GM21825 (cell line): ENCODE measurements around the gene HNRNPUL1.

Experiments
- ATAC-seq: cut with Tn5 transposase; IDR thresholded peaks from one replicate; pipeline ENCODE4 v1.9.1; 2021; ENCODE audit warnings: mild to moderate bottlenecking, moderate library complexity; ENCODE audit not compliant: unreplicated experiment

The HNRNPUL1 gene

DNA sequence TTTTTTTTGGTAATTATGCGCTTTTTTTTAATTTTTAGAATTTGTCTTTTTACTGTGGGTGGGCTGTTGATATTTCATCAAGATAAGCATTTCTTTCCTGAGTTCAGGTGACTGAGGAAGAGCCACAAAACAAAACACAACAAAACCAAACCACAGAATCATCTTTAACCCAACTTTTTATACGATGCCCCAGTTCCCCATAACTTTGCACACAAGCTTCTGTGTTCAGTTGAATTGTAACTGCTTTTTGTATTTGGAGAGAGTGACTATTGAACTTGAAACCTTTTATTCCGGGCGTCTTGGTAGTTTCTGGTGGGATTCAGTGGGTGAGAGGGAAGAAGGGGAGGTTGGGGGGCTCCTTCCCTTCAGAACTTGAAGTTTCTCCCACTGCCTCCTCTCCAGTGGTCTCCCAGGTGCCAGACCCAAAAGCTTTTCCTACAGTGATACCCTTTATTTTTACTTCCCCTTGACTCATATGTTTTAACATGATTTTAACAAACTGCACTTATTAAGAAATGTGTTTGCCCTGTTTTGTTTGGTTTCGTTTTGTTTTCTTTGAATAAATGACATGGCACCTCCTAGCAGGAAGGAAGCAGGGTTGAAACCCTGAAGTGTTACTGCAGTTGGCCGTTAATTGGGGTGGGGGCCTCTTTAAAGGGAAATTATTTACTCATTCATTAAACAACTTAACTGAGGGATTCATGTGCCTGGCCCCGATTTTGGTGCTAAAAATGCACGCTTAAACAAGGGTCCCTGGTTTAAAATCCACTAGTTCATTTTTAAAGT lies 43.1 kb downstream of the HNRNPUL1 start:
- ATAC-seq: no peak

DNA sequence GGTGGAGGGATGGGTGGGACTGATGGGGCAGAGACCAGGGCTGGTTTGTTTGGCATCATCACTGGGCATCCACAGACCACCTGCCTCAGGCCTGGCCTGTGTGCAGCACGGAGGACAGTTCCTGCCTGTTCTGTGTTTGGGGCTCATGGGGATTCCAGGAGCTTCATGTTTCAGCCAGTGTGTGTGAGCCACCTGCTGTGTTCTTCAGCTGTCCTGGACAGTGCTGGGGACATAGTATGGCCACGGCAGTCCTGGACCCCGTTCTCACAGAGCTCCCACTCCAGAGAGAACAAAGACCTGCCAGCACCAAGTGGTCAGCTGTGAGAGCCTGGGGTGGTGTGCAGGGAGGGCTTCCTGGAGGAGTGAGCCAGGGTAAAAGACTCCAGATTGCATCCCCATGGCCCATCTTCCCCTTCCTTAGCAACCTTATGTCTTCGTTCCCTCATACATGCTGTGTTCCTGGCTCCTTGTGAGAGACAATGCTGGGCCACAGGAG lies 43.8 kb downstream of the HNRNPUL1 start:
- ATAC-seq: no peak

DNA sequence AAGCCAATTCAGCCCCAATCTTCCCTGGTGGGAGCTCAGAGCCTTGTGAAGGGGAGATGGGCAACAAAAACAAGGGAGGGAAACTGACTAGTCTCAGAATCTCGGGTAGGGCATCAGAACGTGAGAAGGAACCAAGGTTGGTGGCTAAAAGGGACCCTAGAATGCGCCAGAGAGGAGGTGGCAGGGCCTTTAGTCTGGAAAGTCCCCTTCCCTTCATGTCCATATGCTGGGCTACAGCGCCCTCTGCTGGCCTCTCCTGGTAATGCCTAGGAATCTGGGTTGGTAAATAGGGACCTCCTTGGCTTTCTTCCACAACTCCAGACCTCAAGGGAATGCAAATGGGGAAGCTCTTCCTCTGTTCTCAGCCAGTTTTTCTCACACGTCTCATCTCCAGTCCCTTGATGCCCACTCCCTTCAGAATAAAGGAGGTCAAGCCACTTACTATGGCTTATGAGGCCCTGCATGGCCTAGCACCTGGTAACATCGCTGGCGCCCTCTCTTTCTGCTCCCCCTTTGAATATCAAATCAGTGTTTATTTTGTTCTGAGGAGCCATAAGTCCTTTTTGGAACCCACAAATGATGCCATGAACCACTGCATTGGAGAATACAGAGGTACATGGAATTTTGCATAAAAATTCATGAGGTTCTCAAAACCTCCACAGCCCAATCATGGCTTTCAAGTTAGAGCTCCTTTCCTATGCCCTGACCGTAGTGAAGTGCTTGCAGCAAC lies 44.4 kb downstream of the HNRNPUL1 start:
- peak; percentile 31 for ATAC-seq

DNA sequence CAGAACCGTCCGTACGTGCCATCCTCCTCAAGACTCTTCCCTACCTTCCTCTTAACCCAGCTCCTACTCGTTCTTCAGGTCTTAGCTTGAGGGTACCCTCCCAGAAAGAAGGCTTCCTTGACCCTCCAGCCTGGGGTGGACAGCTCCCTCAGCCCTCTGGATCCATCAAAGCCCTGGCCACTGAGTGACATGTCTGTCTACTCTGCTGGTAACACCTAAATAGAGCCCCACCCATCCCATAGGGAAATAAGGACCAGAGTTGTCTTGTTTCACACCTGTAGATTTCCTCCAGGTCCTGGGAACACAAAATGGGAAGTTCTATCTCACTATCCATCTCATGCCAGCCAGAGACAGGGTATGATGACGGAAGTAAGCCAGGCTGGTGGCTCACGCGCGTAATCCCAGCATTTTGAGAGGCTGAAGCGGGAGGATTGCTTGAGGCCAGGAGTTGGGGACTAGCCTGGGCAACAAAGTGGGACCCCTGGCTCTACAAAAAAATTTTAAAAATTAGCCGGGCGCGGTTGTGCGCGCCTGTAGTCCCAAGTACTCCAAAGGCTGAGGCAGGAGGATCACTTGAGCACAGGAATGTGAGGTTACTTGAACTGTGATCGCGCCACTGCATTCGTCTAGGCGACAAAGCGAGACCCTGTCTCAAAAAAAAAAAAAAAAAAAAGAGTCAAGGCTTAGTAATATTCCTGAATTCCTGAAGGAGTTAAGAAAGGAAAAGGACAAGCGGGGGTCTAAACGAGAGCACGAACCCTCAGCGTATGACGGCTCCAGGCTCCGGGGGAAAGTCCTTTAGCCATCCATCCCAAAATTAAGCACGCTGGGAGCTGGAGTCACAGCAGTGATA lies 45.2 kb downstream of the HNRNPUL1 start:
- no peak for ATAC-seq

DNA sequence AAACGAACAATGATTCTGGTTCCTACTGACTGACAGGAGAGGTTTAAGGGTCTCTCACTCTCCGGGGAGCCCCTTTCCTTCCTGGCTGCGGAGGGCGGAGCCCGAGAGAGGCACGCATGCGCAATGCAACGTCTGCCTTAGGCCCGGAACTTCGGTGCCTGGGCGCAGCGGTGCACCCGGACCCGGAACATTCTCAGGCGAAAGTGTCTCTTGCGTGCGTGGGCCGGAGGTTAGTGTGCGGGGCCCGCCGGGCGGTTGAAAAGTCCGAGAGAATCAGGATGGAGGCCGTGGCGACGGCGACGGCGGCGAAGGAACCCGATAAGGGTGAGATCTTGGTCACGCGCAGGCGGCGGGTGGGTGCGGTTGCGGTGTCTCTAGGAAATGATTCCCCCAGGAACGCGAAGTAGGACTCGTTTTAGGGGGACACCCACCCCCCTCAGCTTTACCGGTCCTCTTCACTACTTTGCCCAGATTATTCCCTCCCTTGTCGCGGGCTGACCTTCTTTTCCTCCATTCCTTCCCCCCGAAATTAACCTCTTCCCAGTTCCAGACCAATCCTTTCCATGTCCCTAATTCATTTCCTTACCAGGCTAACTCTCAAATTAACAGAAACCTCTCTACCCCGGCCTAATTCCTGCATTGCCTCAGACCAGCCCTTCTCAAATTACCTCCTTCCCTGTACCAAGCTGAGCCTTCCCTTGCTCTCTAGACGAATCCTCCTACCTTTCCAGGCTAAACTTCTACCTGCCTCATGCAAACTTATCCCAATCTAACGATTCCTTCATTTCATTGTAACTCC lies 46.1 kb downstream of the HNRNPUL1 start, which contains the start of gene CCDC97:
TSS of gene CCDC97 (plus strand) at position 140 of the 799 bp plus-strand sequence. CDS start at position 279, 139 bp downstream.
- peak; percentile 53 for ATAC-seq

DNA sequence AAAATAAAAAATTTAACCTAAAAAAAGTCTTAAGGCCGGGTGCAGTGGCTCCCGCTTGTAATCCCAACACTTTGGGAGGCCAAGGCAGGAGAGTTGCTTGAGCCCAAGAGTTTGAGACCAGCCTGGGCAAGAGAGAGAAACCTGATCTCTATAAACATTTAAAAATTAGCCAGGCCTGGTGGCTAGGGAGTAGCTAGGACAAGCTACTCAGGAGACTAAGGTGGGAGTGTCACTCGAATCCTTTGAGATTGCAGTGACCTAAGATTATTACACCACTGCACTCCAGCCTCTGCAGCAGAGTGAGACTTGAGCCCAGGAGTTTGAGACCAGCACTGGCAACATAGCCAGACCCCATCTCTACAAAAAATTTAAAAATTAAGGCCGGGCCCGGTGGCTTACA lies 46.9 kb downstream of the HNRNPUL1 start:
- no peak for ATAC-seq

DNA sequence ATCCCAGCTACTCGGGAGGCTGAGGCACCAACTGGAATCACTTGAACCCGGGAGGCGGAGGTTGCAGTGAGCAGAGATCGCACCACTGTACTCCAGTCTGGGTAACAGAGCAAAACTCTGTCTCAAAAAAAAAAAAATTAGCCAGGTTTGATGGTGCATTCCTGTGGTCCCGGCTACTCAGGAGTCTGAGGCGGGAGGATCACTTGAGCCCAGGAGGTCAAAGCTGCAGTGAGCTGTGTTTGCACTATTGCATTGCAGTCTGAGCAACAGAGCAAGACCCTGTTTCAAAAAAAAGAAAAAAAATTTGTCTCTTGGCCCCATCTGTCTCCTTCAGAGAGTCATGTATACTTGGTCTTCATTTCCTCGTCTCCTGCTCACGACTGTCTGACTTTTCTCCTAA lies 47.4 kb downstream of the HNRNPUL1 start:
- no peak for ATAC-seq

DNA sequence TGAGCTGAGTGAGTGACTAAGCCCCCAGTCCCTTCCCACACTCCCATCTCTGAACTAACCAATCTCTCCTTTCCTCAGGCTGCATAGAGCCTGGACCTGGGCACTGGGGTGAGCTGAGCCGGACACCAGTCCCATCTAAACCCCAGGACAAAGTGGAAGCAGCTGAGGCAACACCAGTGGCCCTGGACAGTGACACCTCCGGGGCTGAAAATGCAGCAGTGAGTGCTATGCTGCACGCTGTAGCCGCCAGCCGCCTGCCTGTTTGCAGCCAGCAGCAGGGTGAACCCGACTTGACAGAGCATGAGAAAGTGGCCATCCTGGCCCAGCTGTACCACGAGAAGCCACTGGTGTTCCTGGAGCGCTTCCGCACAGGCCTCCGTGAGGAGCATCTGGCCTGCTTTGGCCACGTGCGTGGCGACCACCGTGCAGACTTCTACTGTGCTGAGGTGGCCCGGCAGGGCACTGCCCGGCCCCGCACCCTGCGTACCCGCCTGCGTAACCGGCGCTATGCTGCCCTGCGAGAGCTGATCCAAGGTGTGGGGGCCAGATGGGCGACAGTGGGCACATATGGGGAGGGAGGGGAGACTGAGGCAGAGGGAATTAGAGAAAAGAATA lies 52.2 kb downstream of the HNRNPUL1 start:
- ATAC-seq: no peak

DNA sequence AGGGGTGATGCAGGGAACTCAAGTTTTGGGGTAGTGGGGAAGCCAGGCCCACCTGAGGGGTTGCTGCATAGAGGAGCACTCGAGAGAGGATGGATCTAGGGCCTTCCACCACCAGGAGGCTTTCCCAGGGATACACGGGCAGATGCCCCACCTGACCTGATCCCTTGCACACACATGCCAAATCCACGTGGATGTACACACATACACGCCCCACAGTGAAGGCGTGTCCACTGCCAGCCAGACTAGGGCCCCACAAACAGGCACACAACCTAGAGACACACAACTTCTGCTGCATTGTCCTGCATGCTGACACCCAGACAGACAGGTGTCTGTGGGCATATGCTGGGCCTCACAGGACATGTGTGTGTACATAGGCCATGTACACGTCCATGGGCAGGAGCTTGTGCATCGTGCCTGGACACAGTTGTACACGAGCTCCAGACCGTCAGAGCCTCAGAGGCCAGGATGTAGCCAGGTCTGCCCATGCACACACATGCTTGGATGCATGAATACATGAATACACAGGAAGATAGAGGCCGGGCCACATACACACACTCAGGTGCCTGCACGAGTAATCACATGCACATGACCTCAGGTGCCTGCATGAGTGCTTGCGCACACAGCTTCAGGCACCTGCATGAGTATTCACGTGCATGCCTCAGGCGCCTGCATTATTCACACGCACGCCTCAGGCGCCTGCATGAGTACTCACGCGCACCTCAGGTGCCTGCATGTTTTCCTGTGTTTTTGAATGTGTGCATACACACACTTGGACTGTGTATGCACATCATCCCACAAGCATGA lies 54.7 kb downstream of the HNRNPUL1 start:
- ATAC-seq: no peak

DNA sequence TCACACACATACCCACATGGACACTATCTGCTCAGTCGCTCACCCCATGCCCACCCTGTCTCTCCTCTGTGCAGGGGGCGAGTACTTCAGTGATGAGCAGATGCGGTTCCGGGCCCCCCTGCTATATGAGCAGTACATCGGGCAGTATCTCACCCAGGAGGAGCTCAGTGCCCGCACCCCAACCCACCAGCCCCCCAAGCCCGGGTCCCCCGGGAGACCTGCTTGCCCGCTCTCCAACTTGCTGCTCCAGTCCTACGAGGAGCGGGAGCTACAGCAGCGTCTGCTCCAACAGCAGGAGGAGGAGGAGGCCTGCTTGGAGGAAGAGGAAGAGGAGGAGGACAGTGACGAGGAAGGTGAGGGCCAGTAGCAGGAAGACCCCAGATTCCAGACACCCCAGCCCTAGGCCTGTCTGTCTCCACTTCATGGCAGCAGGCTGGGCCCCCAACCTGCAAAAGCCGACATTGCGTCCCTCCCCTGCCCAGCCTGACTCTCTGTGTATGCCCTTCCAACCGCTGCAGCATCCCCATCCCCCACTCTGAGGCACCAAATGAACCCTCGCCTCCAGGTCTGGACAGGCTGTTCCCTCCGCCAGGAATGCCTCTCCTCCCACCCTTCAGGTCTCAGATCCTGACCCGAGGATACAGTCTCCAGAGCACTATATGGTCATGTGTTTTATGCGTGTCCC lies 55.5 kb downstream of the HNRNPUL1 start:
- ATAC-seq: no peak

DNA sequence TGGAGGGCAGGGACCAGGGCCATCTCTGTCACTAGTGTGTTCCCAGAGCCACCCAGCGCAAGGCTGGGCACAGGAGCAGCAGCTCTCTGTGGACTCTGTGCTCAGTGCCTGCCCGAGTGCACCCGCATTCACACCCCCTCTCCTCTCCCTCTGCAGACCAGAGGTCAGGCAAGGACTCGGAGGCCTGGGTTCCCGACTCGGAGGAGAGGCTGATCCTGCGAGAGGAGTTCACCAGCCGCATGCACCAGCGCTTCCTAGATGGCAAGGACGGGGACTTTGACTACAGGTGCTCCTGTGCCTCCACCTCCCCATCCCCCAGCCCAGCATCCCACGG lies 56.0 kb downstream of the HNRNPUL1 start:
- ATAC-seq: no peak

DNA sequence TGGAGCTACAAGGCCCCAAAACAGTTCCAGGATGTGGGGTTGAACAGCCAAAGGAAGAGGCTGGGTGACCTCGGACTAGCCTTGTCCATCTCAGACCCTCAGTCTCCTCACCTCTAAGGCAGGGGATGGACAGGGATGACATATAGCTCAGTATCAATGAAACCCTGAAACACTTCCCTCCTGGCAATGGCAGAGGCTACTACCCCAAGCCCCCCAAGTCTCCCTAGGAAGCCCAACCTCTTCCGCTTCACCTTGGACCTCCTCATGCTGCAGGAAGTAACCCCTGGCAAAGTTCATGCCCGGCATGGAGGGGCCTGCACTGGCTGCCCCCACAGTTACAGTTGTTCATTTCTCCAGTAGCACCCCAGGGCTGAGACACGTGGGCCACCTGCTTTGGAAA lies 56.4 kb downstream of the HNRNPUL1 start:
- ATAC-seq: no peak

DNA sequence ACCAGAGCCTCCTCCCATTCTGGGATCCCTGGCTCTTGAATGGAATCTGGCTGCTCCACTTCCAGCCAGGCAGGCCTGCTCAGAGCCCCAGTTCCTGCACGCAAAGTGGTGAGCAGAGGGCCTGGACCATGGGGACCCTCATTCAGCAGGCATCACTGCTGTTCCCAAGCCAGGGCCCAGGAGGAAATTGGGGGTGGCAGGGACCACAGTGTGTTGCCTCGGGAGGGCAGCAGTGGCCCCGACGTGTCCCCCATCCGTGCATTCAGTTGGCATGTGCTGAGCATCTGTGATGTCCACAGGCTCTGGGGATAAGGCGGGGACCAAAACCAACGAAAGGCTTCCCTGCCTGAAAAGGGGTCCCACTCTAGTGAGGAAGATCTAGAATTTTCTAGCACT lies 57.0 kb downstream of the HNRNPUL1 start:
- ATAC-seq: no peak

DNA sequence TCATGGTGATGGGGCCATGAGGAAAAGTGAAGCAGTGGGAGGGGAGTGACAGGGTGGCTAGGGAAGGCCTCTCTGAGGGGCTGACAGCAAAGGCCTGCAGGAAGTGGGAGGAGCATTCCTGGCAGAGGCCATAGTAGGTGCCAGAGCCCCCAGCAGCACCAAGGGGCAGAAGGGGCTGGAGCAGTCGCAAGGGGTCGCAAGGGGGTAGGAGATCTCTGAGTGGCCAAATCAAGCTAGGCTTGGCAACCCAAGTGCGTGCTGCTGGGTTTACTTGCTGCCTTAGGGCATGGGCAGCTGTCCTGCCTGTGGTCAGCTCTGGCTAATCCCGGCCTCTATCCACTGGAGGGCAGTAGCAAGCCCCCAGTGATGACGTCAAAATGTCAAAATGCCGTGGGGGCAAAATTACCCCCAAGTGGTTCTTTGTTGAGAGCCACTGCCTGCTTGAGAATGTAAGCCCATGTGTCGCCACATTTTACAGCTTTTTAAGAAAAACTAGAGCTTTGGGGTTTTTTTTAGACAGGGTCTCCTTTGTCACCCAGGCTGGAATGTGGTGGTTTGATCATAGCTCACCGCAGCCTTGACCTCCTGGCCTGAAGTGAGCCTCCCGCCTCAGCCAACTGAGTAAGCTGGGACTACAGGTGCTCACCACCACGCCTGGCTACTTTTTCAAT lies 57.6 kb downstream of the HNRNPUL1 start:
- no peak for ATAC-seq

DNA sequence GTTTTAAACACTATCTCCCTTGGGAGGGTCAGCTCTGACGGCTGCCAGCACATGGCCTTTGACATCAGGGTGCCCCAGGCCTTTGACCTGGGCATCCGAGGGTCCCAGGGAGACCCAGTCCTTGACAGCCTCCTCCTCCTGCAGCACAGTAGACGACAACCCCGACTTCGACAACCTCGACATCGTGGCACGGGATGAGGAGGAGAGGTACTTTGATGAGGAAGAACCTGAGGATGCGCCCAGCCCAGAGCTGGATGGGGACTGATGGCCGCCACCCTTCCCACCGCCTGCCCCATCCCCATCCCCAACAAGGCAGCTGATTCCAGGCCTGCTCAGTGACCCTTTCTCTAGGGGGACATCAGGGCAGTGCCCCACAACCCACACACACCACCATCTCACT lies 58.3 kb downstream of the HNRNPUL1 start:
- ATAC-seq: no peak

DNA sequence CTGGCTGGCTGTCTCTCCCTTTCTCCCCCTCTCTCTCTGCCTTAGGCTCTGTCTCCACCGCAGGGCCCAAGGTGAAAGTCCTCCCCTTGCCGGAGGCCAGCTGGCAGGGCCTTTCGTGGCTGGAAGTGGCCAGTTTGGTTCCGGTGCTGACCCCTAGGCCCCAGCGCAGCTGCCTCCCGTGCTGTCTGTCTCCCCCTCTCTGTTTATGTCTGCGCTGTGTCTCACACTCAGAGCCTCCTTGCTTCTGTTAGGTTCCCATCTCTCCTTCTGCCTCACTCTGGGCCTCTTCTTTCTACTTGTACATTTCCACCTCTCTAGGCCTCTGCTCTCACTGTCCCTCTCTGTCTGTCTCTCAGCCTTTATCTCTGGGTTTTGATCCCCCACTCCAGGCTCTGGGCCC lies 58.9 kb downstream of the HNRNPUL1 start:
- no peak for ATAC-seq

DNA sequence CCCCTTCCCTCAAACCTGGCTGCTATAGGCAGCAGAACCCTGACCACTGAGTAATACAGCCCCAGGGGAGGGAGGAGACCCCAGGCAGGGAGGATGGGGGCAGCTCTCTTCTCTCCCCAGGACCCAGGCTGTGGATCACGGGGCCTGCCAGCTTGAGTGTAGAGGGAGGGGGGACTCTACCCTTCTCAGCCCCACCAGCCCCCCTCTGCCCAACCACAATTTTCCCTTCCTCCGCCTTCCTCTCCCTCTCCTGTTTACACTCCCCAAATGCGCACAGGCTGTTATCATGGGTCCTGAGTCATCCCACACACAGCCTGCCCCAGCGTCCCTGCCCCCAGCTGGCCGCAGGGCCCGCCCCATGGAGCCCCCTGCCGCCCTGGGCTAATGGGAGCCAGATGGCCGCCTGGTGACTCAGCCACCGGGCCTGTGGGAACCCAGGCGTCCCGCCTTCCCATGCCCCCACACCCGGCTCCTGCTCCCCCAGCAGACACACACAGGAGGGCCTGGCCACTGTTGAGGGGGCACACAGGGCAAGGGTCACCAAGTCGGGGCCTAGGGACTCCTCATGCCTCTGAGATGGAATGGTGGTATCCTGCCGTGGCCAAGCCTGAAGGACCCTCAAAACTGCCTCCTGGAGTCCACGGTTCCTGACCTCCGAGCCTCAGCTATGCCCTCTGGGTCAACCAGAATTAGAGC lies 59.4 kb downstream of the HNRNPUL1 start:
- no peak for ATAC-seq
